NB4 (cell line): ENCODE measurements around the gene MICAL3.

Experiments used
- CTCF ChIP-seq: IDR thresholded peaks from one replicate; pipeline ENCODE4 v1.5.1; 2012; ENCODE audit warnings: low read depth, low read length
- POLR2A ChIP-seq: IDR thresholded peaks from 2 replicates; pipeline ENCODE4 v1.6.1; 2011; ENCODE audit warnings: mild to moderate bottlenecking; ENCODE audit not compliant: insufficient read length; ENCODE audit errors: extremely low read depth
- TF ChIP-seq, protein P1 (sequence below): IDR thresholded peaks from 2 replicates; pipeline ENCODE4 v1.6.1; 2011; ENCODE audit warnings: low read depth, low read length

- TF ChIP-seq CTCF, result no peak
- TF ChIP-seq POLR2A, result no peak
- TF ChIP-seq, protein P1, sequence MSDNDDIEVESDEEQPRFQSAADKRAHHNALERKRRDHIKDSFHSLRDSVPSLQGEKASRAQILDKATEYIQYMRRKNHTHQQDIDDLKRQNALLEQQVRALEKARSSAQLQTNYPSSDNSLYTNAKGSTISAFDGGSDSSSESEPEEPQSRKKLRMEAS, result no peak
Observed at GRCh38 chr22:18028817-18029527, 4.6 kb upstream of the MICAL3 start.
